Activated effector memory CD4-positive, alpha-beta T cell treated with Interleukin-2 at 50 U/mL for 16 hours (primary cell): ENCODE data around the gene PPP1R14B.
A peak's percentile ranks its signal among the peaks of the same experiment; 100 is the strongest.
"Not testable (repeated sequence)": the region's sequence is repeated elsewhere in the genome, so short reads cannot be mapped to it uniquely, and the experiment has no call there.

Experiments used
- DNase-seq: peaks from one replicate; pipeline ENCODE4 v3.0.0-alpha.2; 2020

Gene PPP1R14B

DNA sequence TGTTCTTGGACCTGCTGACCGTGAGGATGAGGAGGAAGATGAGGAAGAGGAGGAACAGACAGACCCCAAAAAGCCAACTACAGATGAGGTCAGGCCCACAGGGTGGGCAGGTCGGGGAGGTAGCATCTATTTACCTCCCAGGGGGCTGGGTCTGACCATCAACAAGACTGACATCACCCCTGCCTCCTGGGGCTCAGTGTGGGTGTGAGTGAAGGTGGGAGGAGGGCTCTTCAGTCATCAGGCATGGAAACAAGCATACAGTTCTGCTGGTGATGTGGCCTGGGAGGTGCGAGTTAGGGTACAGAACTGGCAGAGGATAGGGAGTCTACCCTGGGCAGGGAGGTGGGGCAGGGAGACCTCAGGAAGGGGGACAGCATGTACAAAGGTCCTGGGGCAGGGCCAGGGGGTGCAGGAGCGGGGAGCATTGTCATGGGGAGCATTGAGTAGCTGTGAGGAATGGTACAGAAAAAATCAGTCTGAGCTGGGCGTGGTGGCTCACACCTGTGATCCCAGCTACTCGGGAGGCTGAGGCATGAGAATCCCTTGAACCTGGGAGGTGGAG is 13.5 kb upstream of the PPP1R14B start:
- no peak for DNase-seq

GRCh38 chr11:64259533-64260067 is 12.9 kb upstream of the PPP1R14B start:
- DNase-seq = no peak

GRCh38 chr11:64258946-64259532 is 12.3 kb upstream of the PPP1R14B start:
- DNase-seq = no peak

DNA sequence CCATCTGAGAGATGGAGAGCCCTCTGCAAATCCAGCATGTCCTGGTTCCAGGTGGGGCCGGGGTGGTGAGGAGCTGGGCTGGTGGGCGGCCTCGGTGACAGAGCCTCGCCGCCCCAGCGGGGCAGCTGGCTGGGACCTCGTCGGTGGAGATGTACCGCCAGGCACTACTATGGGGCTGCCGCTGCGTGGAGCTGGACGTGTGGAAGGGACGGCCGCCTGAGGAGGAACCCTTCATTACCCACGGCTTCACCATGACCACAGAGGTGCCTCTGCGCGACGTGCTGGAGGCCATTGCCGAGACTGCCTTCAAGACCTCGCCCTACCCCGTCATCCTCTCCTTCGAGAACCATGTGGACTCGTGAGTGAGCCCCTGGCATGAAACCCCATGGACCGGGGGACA is 11.6 kb upstream of the PPP1R14B start:
- no peak for DNase-seq

DNA sequence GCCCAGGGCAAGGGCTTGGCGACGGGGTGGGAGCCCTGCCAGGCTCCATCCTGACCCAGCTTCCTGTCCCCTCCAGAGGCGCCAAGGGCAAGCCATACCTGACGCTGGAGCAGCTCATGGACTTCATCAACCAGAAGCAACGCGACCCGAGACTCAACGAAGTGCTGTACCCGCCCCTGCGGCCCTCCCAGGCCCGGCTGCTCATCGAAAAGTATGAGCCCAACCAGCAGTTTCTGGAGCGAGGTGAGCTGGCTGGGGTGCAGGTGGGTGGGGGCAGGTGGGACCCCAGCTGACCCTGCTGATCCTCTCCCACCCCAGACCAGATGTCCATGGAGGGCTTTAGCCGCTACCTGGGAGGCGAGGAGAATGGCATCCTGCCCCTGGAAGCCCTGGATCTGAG is 9.6 kb upstream of the PPP1R14B start:
- no peak for DNase-seq

- DNase-seq = no peak
Observed at GRCh38 chr11:64255135-64256128, 8.7 kb upstream of the PPP1R14B start.

DNA sequence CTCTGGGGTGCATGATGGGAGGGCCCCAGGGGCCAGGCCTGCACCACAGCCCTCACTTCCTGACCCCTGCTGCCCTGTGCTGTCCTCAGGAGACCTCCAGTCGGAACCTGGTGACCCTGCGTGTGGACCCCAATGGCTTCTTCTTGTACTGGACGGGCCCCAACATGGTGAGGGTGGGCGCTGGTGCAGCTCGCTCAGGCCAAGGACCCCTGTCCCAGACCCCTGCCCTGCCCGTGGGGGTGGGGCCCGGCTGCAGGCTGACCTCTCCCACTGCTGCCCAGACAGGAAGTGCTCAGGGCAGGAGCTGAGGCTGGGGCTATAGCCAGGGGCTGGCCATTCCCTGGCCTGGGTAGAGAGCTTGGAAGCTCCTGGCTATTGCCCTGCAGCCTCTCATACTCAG is 7.6 kb upstream of the PPP1R14B start:
- no peak for DNase-seq

DNA sequence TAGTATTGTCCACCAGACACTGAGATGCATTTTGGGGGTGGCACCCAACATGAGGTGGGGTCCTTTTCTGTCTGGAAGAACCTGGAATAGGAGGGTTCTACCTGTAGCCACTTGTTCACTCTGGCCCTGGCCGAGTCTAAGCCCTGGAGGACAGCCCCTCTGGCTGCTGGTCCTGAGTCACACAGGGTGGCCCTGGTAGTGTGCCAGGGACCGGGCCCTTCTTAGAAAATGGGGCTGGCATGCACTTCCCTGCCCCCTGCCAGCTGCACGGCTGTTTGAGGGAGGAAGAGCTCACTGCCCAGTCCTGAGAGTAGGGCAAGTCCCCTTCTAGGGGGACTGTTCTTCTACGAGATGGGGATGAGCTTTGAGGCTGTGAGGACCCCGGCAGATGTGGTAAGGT is 6.7 kb upstream of the PPP1R14B start:
- no peak for DNase-seq

DNA sequence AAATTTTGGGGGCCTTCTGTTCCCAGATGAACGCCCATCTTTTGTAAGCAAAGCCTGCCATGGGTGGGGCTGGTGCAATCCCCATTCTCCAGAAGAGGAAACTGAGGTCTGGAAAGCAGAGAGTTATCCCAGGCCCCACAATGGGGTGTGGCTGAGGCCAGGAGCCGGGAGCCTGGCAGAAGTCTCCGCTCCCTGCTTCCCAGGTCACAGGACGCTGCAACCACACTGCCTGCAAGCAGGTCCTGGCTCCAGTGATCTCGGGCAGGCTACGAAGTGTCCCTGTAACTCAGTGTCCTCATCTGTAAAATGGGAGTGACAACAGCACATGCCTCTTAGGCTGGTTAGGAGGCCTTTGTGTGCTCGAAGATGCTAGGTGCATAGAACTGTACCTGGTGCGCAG is 6.3 kb upstream of the PPP1R14B start:
- DNase-seq = no peak

- no peak for DNase-seq
Observed at GRCh38 chr11:64252003-64252872, 5.5 kb upstream of the PPP1R14B start.

- DNase-seq = no peak
Observed at GRCh38 chr11:64251753-64252002, 4.9 kb upstream of the PPP1R14B start.

- DNase-seq = peak; percentile 65
Observed at GRCh38 chr11:64251016-64251752, 4.4 kb upstream of the PPP1R14B start, which contains the start of gene PLCB3. PLCB3 (plus strand) TSS chr11:64251530; CDS start chr11:64251650, 120 bp downstream.

DNA sequence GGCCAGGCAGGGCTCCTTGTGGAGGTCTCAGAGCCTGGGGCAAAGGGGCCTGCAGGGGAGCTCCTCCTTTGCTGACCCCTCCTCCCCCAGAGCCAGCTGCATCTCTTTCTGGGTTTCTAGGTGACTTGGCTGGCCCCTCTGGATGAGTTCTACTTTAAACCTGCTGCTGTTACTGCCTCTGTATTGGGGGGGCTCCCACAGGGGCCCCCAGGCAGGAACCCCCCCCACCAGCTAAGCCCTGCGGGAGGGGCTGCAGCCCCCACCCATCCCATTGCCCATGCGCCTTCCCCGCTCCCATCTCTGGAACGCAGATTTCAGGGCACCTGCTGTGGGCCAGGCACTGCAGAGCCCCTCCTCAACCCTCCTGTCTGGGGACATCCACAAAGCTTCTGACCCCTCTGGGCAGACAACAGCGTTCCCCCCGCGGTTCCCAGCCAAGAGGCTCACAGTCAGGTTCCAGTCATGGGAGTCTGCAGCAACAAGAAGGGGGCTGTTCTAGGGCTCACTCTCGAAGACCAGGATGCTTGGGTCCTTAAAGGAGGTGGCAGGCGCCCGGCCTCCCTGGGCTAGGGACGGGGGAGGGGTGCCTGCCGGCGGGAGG is 3.8 kb upstream of the PPP1R14B start:
- no peak for DNase-seq

- DNase-seq = no peak
Observed at GRCh38 chr11:64249563-64250414, 3.0 kb upstream of the PPP1R14B start.

DNA sequence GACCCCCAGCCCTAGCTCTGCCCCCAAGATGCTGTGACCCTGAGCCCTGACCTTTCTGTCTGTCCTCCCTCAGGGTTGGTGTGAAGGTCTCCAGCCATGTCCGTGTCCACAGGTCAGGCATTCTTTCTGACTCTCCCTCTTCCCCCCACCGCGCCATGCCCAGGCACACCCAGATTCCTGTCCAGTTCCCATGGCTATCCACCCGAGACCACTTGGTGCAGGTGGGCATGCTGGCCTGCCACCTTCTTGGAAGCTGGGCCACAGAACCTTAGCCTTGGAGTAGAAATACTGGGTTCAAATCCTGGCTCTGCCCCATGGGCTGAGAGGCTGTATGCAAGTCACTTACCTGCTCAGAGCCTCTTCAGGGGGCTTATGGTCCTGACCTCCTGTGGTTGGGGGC is 2.3 kb upstream of the PPP1R14B start:
- no peak for DNase-seq

- DNase-seq = no peak
Observed at GRCh38 chr11:64248578-64248977, 1.8 kb upstream of the PPP1R14B start.

DNA sequence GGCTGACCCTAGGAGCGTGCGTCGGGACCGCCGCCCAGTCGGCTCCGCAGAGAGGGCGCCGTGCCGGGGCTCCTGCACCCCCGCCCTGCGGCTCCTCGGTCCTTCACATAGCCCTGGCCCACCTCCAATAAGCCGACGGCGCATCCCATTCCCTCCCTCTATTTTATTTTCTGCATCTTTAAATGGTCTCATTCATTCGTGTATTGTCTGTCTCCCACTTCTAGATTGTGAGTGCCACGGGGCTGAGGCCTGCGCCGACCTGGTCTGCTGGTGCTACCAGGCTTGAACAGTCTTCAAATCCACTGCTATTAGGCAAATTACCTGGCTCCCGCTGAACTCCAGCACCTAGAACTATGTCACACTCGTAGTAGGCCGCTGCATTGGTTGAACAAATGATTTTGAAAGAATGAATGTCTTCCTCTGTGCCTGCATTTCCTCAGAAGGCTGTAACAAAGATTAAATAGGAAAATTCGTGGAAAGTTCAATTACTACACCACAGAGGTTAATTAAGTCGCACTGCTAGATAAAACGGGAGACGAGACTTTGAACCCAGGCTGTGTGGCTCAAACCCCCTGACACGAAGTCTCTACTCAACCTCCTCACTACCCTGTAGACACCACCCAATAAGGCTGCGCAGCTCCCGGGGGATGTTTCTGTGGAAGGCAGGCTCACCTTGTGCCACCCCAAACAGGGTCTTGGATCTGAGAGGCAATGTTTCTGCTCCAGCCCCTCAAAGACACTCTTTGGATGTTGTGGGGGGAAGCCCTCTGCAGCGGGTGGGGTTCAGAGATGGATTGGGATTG is 1.2 kb upstream of the PPP1R14B start:
- DNase-seq = no peak

DNA sequence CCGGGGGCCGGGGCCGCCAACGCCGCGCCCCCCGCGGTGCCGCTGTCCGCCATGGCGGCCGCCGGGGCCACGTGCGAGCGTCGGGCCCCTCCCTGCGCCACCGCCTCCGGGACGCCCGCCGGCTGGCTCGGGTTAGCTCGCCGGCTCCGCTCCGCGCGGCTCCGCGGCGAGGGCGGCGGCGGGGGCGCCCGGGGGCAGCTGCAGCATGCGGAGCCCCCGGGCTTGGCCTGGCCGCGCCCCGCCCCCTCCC is 197 bp downstream of the PPP1R14B start:
- DNase-seq = not testable (repeated sequence)

DNA sequence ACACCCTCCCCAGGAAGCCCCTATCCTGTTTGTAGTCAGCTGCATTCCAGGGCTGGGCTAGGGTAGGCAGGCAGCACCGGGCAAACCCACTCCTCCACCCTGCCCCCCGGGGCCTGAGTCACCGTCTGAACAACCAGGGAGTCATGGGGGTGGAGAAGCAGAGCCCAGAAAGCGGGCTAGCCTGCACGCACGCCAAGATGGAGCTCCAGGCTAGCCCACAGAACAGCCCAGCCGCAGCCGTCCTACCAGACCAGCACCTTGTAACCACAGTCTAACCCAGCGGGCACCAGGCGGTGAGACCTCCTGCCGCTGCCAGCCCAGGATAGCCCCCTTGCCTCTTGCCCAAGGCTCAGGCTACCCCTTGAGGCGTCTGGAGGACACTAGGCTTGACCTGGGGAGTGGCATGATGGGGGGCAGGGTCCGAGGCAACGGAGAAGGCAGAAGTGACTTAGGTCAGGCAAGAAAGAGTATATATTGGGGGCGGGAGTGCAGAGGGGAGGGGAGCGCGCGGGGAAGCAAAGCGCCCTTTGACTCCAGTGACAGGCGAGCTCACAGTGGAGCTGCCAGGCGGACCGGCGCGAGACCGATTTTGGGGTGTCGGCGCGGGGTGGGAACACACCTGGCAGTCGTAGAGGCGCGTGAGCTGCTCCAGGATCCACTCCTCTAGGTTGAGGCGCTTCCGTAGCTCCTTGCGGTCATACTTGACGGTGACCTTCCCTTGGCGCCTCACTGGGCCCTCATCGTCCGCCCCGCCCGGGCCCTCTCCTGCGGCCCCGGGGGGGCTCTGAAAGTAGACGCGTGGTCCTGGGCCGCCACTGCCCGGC is 734 bp downstream of the PPP1R14B start:
- peak; percentile 69 for DNase-seq
